Effector memory CD8-positive, alpha-beta T cell (primary cell): Measurements from ENCODE around the gene CCDC136.

Experiments used
- ATAC-seq: fragments of 150-1000 bp; cut with Tn5 transposase; replicated peaks from 2 replicates; pipeline ENCODE4 v1.10.0; 2021; ENCODE audit warnings: mild to moderate bottlenecking, moderate library complexity
- DNase-seq, 3 experiments: peaks; one replicate each; pipeline ENCODE4 v3.0.0; 2021
- H3K27ac Mint-ChIP-seq, 2 donors: one replicate each; pipeline ENCODE4 v1.8.0; 2022; ENCODE audit warnings: mild to moderate bottlenecking in 2 of 2, mixed read lengths in 2 of 2, moderate library complexity in 2 of 2
- H3K27me3 Mint-ChIP-seq, 2 donors: one replicate each; pipeline ENCODE4 v1.8.0; 2022; ENCODE audit warnings: mixed read lengths in 2 of 2
- H3K36me3 Mint-ChIP-seq: one replicate; pipeline ENCODE4 v1.8.0; 2022; ENCODE audit warnings: mild to moderate bottlenecking, moderate library complexity, mixed read lengths; ENCODE audit not compliant: insufficient read depth
- H3K4me1 Mint-ChIP-seq, 2 donors: one replicate each; pipeline ENCODE4 v1.8.0; 2022; ENCODE audit warnings: low read depth in 2 of 2, mixed read lengths in 2 of 2
- H3K4me3 Mint-ChIP-seq, 2 donors: one replicate each; pipeline ENCODE4 v1.8.0; 2022; ENCODE audit warnings: mild to moderate bottlenecking in 2 of 2, mixed read lengths in 2 of 2, moderate library complexity in 2 of 2
- H3K9me3 Mint-ChIP-seq, 2 donors: one replicate each; pipeline ENCODE4 v1.8.0; 2022; ENCODE audit warnings: mixed read lengths in 2 of 2

The CCDC136 gene

GRCh38 chr7:128867241-128867640, 75.5 kb downstream of the CCDC136 start:
- ATAC-seq: no peak
- Mint-ChIP-seq H3K27ac (no peak overlapping the region), H3K4me3 (peak overlapping the region in 1 of 2 donors; percentile 63), H3K4me1 (peaks cover 31 to 39% of the 10 kb centered on the region in 2 donors), H3K27me3 (peaks cover 0 to 13% of the 10 kb centered on the region in 2 donors), H3K9me3 (no peaks in the 10 kb centered on the region), H3K36me3 (peaks cover 24% of the 10 kb centered on the region)
- no peak for DNase-seq

- ATAC-seq: no peak
- H3K27me3 Mint-ChIP-seq: peaks cover 0 to 13% of the 10 kb centered on the region in 2 donors
- no peak for DNase-seq
- peaks cover 17% of the 10 kb centered on the region for H3K36me3 Mint-ChIP-seq
- H3K4me1 Mint-ChIP-seq: peaks cover 25 to 32% of the 10 kb centered on the region in 2 donors
- peak overlapping the region in 1 of 2 donors; percentile 30 for H3K27ac Mint-ChIP-seq
- H3K4me3 Mint-ChIP-seq: peak overlapping the region; percentile 56 to 70
- H3K9me3 Mint-ChIP-seq: no peaks in the 10 kb centered on the region
Measured at GRCh38 chr7:128867842-128868623, 76.3 kb downstream of the CCDC136 start.

GRCh38 chr7:128868624-128869137, 76.9 kb downstream of the CCDC136 start:
- no peak for DNase-seq
- Mint-ChIP-seq H3K27me3 (peaks cover 0 to 13% of the 10 kb centered on the region in 2 donors), H3K27ac (no peak overlapping the region), H3K36me3 (peaks cover 15% of the 10 kb centered on the region), H3K4me1 (peaks cover 22 to 30% of the 10 kb centered on the region in 2 donors), H3K9me3 (no peaks in the 10 kb centered on the region), H3K4me3 (peak overlapping the region; percentile 56 to 70)
- ATAC-seq: no peak

- H3K36me3 Mint-ChIP-seq: peaks cover 14% of the 10 kb centered on the region
- H3K27ac Mint-ChIP-seq: no peak overlapping the region
- no peaks in the 10 kb centered on the region for H3K9me3 Mint-ChIP-seq
- peak; percentile 86 for ATAC-seq
- DNase-seq: peak; percentile 36 to 45 (median 40)
- peak overlapping the region; percentile 56 to 70 for H3K4me3 Mint-ChIP-seq
- peaks cover 0 to 13% of the 10 kb centered on the region in 2 donors for H3K27me3 Mint-ChIP-seq
- H3K4me1 Mint-ChIP-seq: peaks cover 20 to 26% of the 10 kb centered on the region in 2 donors
Measured at GRCh38 chr7:128869138-128869943, 77.6 kb downstream of the CCDC136 start.

GRCh38 chr7:128869944-128870285, 78.1 kb downstream of the CCDC136 start:
- H3K4me1 Mint-ChIP-seq: peaks cover 20 to 22% of the 10 kb centered on the region in 2 donors
- no peaks in the 10 kb centered on the region for H3K9me3 Mint-ChIP-seq
- ATAC-seq (peak; percentile 21), DNase-seq (no peak)
- H3K27me3 Mint-ChIP-seq: peaks cover 0 to 13% of the 10 kb centered on the region in 2 donors
- peak overlapping the region; percentile 70 to 88 for H3K27ac Mint-ChIP-seq
- peak overlapping the region; percentile 77 to 83 for H3K4me3 Mint-ChIP-seq
- peaks cover 14% of the 10 kb centered on the region for H3K36me3 Mint-ChIP-seq

GRCh38 chr7:128871050-128871449, 79.3 kb downstream of the CCDC136 start:
- DNase-seq: no peak
- peaks cover 0 to 13% of the 10 kb centered on the region in 2 donors for H3K27me3 Mint-ChIP-seq
- H3K36me3 Mint-ChIP-seq: peaks cover 4% of the 10 kb centered on the region
- H3K4me1 Mint-ChIP-seq: peaks cover 11 to 13% of the 10 kb centered on the region in 2 donors
- no peaks in the 10 kb centered on the region for H3K9me3 Mint-ChIP-seq
- H3K27ac Mint-ChIP-seq: no peak overlapping the region
- ATAC-seq: no peak
- peak overlapping the region; percentile 77 to 83 for H3K4me3 Mint-ChIP-seq
